ENCODE results near the gene MINAR2. TPM values are rescaled to one million over a fixed set of nuclear protein-coding genes. Genes with fewer than 3 reads are reported as not detected.

Gene MINAR2
- total and polyA plus RNA-seq, 9 of the 15 experiments (the other 6 are each of a cell fraction or from before 2014, with no cell fraction given), result not detected

GRCh38 chr5:129698661-129699060 lies 49.2 kb upstream of the MINAR2 start:
- ATAC-seq (no peak), FAIRE-seq (no peak), DNase-seq (ENCODE audit: extremely low read depth in 1 of 4, low spot score in 3 of 4) (no peak)
- in situ Hi-C loops (cut with MboI) (no loop called here), intact Hi-C loops (cut with micrococcal nuclease) (no loop called here)
- no peak overlapping the region for H2AFZ ChIP-seq (ENCODE audit: low read depth, low read length)
- H3K9me1 ChIP-seq (ENCODE audit: control insufficient read depth, insufficient read depth, low read length), result no peaks in the 10 kb centered on the region
- POLR2A ChIA-PET, result no interaction called here
- H3K27ac ChIP-seq (ENCODE audit: extremely low read depth, low read depth, low read length), result no peak overlapping the region
- no peaks in the 10 kb centered on the region for H3K36me3 ChIP-seq (ENCODE audit: control insufficient read depth, insufficient read depth, low read length)
- CTCF ChIA-PET (ENCODE audit: low intra/inter-chr PET ratio), result no interaction called here
- no TSS peak for BruUV-seq (replicated peaks)
- no peak overlapping the region for H3K9ac ChIP-seq (ENCODE audit: insufficient read depth in 1 of 2, low read depth in 2 of 2, low read length in 2 of 2)
- no peaks in the 10 kb centered on the region for H4K20me1 ChIP-seq (replicated peaks; ENCODE audit: control insufficient read depth, insufficient read depth, low read length)
- no peak overlapping the region for H3K4me2 ChIP-seq (ENCODE audit: insufficient read depth, low read length)
- no peaks in the 10 kb centered on the region for H3K4me1 ChIP-seq (replicated peaks in 1 of 2; ENCODE audit: control insufficient read depth in 2 of 2, insufficient read depth in 2 of 2, low read length in 2 of 2)
- H3K27me3 ChIP-seq (ENCODE audit: control insufficient read depth in 2 of 2, insufficient read depth in 2 of 2, low read length in 2 of 2), result no peaks in the 10 kb centered on the region
- no peaks in the 10 kb centered on the region for H3K79me2 ChIP-seq (ENCODE audit: control insufficient read depth, insufficient read depth, low read length)
- no peaks in the 10 kb centered on the region; the same call in 1 of the 2 replicates for H3K9me3 ChIP-seq (replicated peaks; ENCODE audit: control insufficient read depth, insufficient read depth, low read depth, low read length)
- TF ChIP-seq ELK1 (CRISPR knock-in tag; IDR thresholded peaks at IDR 0.05), result no peak
- TF ChIP-seq GATA2 (CRISPR knock-in tag; IDR thresholded peaks at IDR 0.05), result no peak
- TF ChIP-seq ZNF384 (IDR thresholded peaks at IDR 0.05; ENCODE audit: low read depth, low read length), result no peak
- no peak for TF ChIP-seq SMAD4 (CRISPR knock-in tag; conservative IDR thresholded peaks at IDR 0.05)
- no peak for TF ChIP-seq IRF1 (CRISPR knock-in tag; IDR thresholded peaks at IDR 0.05; ENCODE audit: borderline replicate concordance)
- no peak for TF ChIP-seq RFX5 (IDR thresholded peaks at IDR 0.05; ENCODE audit: low read depth, low read length)
- no peak for TF ChIP-seq STAT5A (IDR thresholded peaks at IDR 0.05; ENCODE audit: borderline replicate concordance, low read length)
- TF ChIP-seq NONO (IDR thresholded peaks at IDR 0.05; ENCODE audit: low read depth in 2 of 2, low read length in 1 of 2), result no peak
- no peak for TF ChIP-seq PML (IDR thresholded peaks at IDR 0.05; ENCODE audit: low read length)
- no peak for TF ChIP-seq ERF (CRISPR knock-in tag; IDR thresholded peaks at IDR 0.05)
- TF ChIP-seq SETDB1 (IDR thresholded peaks at IDR 0.05; ENCODE audit: low read length), result no peak
- no peak for TF ChIP-seq STAT5B (CRISPR knock-in tag; IDR thresholded peaks at IDR 0.05)
- no peak for TF ChIP-seq MCM3 (IDR thresholded peaks at IDR 0.05)
- TF ChIP-seq ZNF408 (CRISPR knock-in tag; IDR thresholded peaks at IDR 0.05; ENCODE audit: low read depth), result no peak
- no peak for TF ChIP-seq HCFC1 (IDR thresholded peaks at IDR 0.05; ENCODE audit: low read depth, low read length)
- TF ChIP-seq TCF15 (CRISPR knock-in tag; IDR thresholded peaks at IDR 0.05), result no peak
- H3K4me3 ChIP-seq, result no peak overlapping the region
